ENCODE results near the gene SPATA6L. TPM values are rescaled to one million over a fixed set of nuclear protein-coding genes. Genes with fewer than 3 reads are reported as not detected.

SPATA6L gene
- total RNA-seq, 1 experiment from 2014 or later, result not detected

DNA sequence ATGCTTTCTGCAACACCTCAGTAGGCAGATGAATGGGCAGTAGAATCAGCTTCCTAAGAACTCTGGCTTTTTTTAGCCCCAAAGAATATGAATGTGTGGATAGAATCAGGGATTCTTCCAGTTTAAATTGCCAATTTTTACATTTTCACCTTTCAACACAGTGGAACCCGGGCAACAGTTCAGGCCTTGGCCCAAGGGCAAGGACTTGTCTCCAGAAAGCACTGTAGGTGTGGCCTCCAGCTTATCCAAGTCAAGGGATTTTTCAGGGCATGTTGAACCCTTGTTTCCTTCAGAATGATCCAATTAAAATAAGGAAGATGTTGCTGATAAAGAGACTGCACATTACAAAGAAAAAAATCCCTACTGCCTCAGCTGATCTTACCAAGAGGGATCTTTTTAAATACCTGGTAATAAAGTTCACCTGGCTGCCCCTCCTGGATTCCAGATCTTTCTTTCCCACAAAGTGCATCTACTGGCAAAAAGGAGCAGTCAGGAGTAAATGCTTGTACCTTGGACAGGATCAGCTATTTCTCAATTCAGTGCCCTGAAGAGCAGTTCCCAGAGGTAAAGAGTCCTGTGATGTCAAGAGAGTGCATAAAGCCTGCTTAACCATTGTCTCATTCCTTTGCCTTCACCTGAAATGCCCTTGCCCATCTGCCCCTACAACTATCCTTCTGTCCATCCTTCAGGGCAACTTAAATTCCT, 84.3 kb downstream of the SPATA6L start:
- H3K27me3 ChIP-seq, result no peaks in the 10 kb centered on the region
- no peaks in the 10 kb centered on the region for H3K9me3 ChIP-seq
- no peak overlapping the region for H3K4me3 ChIP-seq
- no peak for DNase-seq
- no peaks in the 10 kb centered on the region for H3K36me3 ChIP-seq

DNA sequence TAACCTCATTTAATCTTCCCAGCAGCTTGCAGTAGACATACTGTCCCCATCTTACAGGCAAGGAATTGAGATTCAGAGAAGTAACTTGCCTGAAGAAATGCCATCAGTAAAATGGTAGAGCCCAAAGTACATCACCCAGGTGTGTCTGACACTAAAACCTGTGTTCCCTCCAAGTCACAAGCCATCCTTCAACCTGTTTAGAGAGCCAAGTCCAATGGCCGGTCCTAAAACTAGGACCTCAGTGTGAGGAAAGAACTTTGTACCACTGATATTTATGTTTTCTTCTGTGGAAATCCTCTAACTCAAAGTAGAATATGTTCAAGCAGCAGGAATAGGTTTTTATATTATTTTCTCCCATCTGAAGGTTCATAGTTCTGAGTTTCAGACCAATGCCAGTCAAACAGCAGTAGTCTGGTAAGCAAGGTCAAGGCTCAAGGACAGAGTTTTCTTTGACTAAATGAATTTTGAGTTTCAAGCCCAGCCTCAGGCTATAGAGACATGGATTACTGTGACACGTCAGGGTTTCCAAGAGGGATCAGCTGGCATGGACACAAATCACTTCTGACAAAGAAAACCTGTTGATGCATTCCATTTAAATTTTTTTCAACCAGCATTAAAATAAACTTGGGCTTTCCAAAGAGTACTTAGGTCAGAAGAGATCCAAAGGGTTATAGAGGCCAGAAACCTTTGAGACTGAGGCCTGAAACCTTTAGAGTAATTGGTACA, 85.1 kb downstream of the SPATA6L start:
- Histone ChIP-seq H3K27me3 (no peaks in the 10 kb centered on the region), H3K36me3 (no peaks in the 10 kb centered on the region), H3K9me3 (no peaks in the 10 kb centered on the region), H3K4me3 (no peak overlapping the region)
- peak; percentile 1 for DNase-seq

DNA sequence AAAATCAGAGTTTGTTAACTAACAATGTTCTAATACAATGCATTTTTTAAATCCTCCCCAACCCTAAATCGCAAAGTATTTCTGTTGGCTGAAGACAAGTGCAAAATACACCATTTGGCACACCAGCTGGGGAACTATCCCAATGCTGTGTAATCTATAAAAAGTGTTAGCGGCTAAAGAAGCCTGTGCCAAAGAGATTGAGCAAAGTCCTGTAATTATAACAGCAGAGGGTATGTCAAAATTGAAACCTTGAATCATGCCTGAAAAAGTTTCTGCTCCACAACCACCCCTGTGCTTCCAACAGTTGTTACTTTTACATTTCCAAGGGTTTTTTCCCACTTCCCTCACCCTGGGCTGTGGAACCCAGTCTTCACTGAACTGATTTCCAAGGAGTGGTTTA, 87.3 kb downstream of the SPATA6L start:
- DNase-seq, result no peak
- H3K9me3 ChIP-seq, result no peaks in the 10 kb centered on the region
- H3K4me3 ChIP-seq, result no peak overlapping the region

DNA sequence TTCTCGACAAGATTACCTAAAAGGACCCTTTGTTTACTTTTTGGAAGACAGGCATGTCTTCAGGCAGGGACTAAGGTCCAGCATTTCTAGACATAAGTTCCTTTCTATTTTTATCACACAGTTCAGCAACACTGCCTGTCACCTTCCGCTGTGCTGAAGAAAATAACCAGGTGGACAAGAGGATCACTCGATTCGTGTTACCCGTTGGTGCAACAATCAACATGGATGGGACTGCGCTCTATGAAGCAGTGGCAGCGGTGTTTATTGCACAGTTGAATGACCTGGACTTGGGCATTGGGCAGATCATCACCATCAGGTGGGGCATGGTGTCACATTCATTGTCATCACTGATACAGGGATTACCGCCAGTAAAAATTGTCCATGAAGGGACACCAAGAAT, 89.8 kb downstream of the SPATA6L start:
- Histone ChIP-seq H3K4me3 (no peak overlapping the region), H3K9me3 (no peaks in the 10 kb centered on the region), H3K36me3 (no peaks in the 10 kb centered on the region), H3K27me3 (no peaks in the 10 kb centered on the region)
- DNase-seq, result no peak

More for the DNA sequence above, 87.3 kb downstream of the SPATA6L start:
- Histone ChIP-seq H3K27me3 (no peaks in the 10 kb centered on the region), H3K36me3 (no peaks in the 10 kb centered on the region)

DNA sequence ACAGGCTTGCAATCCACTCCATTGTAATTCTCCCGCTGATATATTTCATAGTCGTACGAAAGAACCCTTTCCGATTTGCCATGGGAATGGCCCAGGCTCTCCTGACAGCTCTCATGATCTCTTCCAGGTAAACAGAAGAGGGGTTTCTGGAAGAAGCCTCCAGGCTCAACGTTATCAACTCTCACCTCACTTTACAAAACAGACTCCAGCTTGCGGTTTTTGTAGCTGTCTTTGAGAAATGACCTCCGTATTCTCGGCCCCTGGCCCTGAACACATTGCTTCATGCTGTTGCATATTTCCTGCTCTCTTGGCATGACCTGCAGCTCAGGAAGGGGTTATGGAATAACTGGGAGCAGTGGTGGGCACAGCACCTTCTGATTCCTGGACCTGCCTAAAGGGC, 90.3 kb downstream of the SPATA6L start:
- Histone ChIP-seq H3K4me3 (no peak overlapping the region), H3K9me3 (no peaks in the 10 kb centered on the region), H3K36me3 (no peaks in the 10 kb centered on the region), H3K27me3 (no peaks in the 10 kb centered on the region)
- DNase-seq, result no peak

DNA sequence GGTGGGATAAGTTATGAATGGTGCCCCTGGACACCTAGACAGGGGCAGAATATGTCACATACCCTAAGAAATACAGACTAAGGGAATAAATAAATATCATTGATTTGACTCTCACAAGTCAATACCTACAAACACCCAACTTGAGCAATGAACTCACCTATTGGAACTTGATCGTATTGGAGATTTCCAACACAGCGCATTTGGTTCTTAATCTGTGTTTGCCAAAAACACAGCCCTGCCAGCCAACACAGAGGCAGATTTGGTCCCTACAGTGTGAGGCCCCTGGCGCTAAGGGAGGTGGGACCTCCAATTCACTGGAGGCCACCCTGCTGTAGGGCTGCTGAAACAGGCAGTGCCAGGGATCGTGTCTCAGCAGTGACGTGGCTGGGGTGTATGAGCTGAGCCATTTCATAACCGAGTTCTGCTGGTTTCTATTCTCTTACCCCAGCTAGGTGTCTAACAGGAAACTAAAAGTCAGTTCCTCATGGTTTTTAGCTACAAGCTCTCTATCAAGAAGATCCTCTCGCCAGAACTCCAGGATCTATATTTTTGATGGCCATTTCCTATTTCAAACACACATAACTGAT, 91.5 kb downstream of the SPATA6L start:
- DNase-seq, result no peak
- no peaks in the 10 kb centered on the region for H3K36me3 ChIP-seq
- no peaks in the 10 kb centered on the region for H3K27me3 ChIP-seq
- H3K9me3 ChIP-seq, result no peaks in the 10 kb centered on the region
- H3K4me3 ChIP-seq, result no peak overlapping the region

DNA sequence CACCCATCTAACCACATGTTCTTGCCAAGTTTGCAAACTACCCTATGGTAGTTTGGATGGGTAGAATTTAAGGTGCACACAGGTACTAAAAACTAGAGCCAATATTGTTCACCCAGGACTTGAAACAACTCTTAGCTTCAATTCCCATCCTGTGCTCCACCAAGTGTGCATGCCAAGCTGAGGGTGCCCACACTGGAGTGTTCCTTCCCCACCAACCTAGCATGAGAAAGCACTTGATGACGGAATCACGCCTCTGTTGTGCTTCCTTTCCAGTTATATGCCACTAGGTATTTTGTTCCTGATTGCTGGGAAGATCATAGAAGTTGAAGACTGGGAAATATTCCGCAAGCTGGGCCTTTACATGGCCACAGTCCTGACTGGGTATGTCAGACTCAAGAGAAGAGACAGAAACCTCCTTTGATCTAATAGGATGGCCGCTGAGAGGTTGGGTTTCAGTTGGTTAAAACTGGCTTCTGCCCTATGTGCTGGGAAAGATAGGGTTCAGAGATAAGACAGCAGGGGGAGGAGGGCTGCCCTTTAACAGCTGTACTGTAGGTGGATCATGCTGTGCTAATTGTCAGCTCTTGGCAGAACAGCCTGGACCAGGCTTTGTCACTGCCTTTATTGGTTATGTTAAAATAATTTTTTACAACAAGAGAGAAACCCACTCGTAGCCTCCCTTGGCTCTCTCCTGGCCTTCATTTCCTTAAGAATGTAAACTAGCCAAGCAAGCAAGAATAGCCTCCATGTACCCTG, 92.5 kb downstream of the SPATA6L start:
- Histone ChIP-seq H3K9me3 (no peaks in the 10 kb centered on the region), H3K27me3 (no peaks in the 10 kb centered on the region), H3K36me3 (no peaks in the 10 kb centered on the region), H3K4me3 (no peak overlapping the region)
- no peak for DNase-seq

DNA sequence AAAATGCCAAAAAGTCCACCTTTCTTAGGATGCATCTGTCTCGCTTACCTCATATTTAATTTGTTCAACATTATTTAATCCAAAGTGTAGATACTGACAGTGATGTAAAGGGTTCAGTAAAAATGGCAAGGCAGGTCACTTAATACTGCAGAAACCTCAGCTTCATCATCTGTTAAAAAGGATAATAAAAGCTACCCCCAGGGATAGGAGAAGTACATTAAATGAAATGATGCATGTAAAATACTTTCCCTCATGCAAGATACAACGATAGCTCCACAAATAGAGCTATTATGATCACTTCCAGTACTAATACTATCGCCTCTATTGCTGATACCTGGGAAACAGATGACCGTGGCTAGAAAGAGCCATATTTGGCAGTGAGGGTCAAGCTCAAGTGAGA, 93.1 kb downstream of the SPATA6L start:
- DNase-seq, result no peak
- no peaks in the 10 kb centered on the region for H3K27me3 ChIP-seq
- H3K4me3 ChIP-seq, result no peak overlapping the region
- no peaks in the 10 kb centered on the region for H3K9me3 ChIP-seq
- no peaks in the 10 kb centered on the region for H3K36me3 ChIP-seq

DNA sequence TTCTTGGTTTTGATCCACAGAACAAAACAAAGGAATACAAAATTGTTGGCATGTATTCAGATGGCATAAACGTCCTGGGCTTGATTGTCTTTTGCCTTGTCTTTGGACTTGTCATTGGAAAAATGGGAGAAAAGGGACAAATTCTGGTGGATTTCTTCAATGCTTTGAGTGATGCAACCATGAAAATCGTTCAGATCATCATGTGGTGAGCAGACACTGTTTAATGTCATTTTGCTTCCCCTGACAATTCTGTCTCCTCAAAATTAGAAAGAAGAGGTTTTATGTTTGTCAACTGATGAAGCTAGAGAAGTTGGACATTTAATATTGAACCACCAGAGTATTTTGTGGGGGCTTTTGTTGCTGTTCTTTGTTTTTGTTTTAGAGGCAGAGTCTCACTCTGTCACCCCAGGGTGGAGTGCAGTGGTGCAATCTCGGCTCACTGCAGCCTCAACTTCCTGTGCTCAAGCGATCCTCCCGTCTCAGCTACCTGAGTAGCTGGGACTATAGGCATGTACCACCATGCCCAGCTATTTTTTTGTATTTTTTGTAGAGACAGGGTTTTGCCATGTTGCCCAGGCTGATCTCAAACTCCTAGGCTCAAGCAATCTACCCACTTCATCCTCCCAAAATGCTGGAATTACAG, 94.0 kb downstream of the SPATA6L start:
- Histone ChIP-seq H3K9me3 (no peaks in the 10 kb centered on the region), H3K36me3 (no peaks in the 10 kb centered on the region), H3K4me3 (no peak overlapping the region), H3K27me3 (no peaks in the 10 kb centered on the region)
- DNase-seq, result no peak

DNA sequence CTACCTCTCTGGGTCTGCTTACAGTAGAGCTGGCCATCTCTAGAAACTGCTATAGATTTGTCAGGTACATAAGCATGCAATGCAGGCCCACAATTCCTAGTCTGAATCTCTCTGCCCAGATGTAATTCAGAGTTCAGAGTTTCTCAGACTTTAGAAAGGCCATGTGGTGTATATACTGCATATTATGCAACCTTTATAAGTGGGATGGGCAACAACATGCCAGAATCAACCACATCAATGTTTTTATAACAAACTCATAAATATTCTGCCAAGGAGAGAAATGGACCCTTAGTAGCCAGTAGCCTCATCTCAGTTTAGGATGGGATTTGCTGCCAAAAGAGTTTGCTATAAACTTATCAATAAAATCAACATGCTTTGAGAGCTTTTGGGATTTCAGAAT, 97.2 kb downstream of the SPATA6L start:
- Histone ChIP-seq H3K36me3 (no peaks in the 10 kb centered on the region), H3K9me3 (no peaks in the 10 kb centered on the region), H3K4me3 (no peak overlapping the region), H3K27me3 (no peaks in the 10 kb centered on the region)
- no peak for DNase-seq

DNA sequence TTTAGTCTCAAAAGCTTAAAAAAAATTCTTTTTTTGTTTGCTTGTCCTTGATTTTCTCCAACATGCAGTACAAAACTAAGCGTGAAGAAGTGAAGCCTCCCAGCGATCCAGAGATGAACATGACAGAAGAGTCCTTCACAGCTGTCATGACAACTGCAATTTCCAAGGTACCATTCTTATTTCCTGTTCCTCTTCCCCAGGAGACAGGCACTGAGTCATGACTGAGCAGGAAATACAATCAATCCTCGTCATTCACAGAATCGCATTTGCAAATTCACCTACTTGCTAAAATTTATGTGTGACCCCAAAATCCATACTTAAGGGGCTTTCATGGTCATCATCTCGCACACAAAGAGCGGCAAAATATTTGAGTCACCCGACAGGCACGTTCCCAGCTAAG, 98.7 kb downstream of the SPATA6L start:
- Histone ChIP-seq H3K36me3 (no peaks in the 10 kb centered on the region), H3K27me3 (no peaks in the 10 kb centered on the region), H3K4me3 (no peak overlapping the region), H3K9me3 (no peaks in the 10 kb centered on the region)
- no peak for DNase-seq

DNA sequence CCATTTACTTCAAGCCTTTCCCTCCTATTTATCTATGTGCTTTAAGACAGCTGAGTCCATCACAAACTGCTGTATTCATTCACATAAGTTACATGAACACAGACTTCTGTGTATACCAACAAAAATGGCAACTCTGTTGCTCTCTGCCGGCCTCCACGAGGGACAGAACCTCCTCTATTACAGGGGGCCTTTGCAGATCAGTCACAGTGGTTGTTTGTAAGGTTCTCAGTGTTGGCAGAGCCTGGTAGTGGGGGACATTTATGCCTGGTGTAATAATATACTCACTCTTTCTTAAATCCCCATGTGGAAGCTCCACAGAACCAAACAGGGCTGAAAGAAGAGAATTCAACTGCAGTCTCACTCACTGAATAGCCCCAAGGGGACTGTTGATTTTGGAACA, 99.5 kb downstream of the SPATA6L start:
- Histone ChIP-seq H3K4me3 (no peak overlapping the region), H3K27me3 (no peaks in the 10 kb centered on the region), H3K36me3 (no peaks in the 10 kb centered on the region), H3K9me3 (no peaks in the 10 kb centered on the region)
- DNase-seq, result no peak

DNA sequence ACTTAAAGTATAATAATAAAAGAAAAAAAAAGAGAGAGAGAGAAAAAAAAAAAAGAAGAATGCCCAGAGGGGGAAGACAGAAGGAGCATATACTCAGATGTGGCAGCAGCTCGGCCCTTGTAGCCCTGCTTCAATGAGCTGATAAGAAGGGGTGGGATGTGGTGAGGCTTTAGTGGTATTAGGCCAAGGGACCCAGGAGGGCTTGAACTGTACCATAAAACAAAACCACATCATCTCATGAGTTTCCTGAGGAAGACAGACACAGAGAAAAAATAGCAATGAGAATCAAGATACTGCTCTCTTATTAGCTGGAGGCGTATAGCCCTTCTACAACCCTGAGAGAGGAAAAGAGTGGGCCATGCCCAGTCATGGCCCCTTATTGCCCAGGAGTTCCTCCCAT, 103.2 kb downstream of the SPATA6L start:
- Histone ChIP-seq H3K27me3 (no peaks in the 10 kb centered on the region), H3K36me3 (no peaks in the 10 kb centered on the region), H3K4me3 (no peak overlapping the region), H3K9me3 (no peaks in the 10 kb centered on the region)
- DNase-seq, result no peak

DNA sequence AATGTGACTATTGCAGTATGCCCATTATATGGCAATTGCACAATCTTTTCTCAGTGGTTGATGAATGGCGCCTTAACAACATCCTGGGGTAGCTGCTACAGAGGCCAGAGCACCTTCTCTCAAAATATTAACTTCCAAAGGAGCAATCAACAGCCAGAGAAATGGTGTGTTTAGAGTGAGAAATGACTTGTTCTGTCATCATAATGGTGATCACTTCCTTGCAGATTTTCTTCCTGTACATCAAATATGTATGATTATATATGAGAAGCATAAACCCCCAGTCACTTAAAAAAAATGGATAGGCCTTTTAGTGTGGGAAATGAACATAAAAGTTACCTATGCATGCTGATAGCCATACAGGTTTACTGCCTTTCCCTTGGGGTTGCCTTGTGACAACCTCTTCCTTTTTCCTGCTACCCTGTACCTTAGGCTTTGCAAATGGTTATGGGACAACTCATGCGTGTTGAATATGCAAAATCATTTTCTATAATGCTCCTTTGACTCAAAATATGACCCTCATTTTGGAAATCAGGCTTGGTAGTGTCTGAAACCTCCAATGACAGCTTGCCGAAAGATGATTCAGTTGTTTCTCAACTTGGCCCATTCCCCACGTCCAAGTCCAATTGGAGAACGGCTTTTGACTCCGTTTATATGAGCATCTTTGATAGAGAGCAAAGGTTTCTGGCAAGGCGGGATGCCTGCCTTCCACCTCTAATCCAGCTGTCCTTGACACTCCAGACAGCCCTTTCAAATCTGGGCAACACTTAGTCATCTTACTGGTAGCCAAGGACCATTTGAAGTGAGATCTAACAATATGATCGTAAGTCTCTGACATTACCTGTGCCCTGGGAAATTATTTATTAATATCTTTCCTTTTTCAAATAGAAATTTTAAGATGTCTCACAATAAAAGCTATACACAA, 106.8 kb downstream of the SPATA6L start:
- H3K27me3 ChIP-seq, result no peaks in the 10 kb centered on the region
- no peak for DNase-seq

DNA sequence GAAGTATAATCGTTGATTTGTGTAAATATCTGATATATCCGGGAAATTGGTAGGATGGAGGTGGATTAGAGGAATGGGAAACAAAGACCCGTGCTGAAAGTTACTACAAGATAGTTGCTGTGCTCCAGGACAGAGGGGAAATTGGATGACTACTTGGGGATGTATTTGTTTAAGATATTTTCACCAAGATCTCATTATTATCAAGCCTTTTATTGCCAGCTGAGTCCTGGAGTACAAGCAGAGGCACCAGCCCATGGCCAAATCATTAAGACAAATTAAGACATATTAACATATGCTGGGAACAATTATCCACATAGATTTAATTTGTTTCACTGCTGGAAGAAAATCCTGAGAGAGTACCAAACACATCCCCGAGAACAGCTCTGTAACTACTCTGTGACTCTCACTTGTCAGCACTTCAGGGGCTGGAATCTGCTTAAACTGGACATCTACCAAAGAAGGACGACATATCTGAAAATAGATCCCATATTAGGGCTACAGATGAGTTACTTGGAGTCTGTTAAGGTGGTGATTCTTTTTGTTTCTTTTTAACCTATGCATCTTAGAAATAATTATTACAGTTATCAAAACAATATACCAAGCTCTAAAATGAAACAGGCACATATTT, 107.8 kb downstream of the SPATA6L start:
- Histone ChIP-seq H3K9me3 (no peaks in the 10 kb centered on the region), H3K36me3 (no peaks in the 10 kb centered on the region), H3K27me3 (no peaks in the 10 kb centered on the region), H3K4me3 (no peak overlapping the region)
- no peak for DNase-seq

More for the DNA sequence above, 106.8 kb downstream of the SPATA6L start:
- Histone ChIP-seq H3K9me3 (no peaks in the 10 kb centered on the region), H3K4me3 (no peak overlapping the region), H3K36me3 (no peaks in the 10 kb centered on the region)
